PC-9 (cell line): ENCODE measurements around the gene ZEB2. TPM values are rescaled to one million over a fixed set of nuclear protein-coding genes. Genes with fewer than 3 reads are reported as not detected.

Source experiments
- BruUV-seq: library from RNA; stranded (reverse); fragments of 400-500 nt; replicated peaks from 2 replicates; lab custom pipeline; 2021; lab: Mats Ljungman, UMichigan
- CTCF ChIA-PET: fragments of 300-600 bp; sonication (Branson Sonifier 250); formaldehyde crosslinking; loops from one replicate; lab custom pipeline; 2022; ENCODE audit warnings: antibody characterized with exemption; lab: Charles Lee
- POLR2A ChIA-PET: fragments of 300-600 bp; sonication (Branson Sonifier 250); formaldehyde crosslinking; loops from one replicate; lab custom pipeline; 2022; ENCODE audit warnings: antibody characterized with exemption; ENCODE audit not compliant: unreplicated experiment; lab: Charles Lee
- DNase-seq, 2 experiments: peaks; one replicate each; pipeline versions ENCODE4 v3.0.0 to v3.0.0-alpha.2; 2015 to 2022; ENCODE audit warnings: mixed read lengths in 1 of 2
- H2AFZ ChIP-seq: fragments of 200-600 bp; sonication (generic); 2 replicates; pipeline ENCODE4 v1.8.1; 2017; ENCODE audit warnings: antibody characterized with exemption
- H3F3A ChIP-seq: fragments of 200-600 bp; sonication (generic); 2 replicates; pipeline ENCODE4 v1.8.1; 2017; ENCODE audit warnings: antibody characterized with exemption, mild to moderate bottlenecking, low read depth; ENCODE audit not compliant: insufficient read depth
- H3K27ac ChIP-seq: fragments of 200-600 bp; sonication (generic); 2 replicates; pipeline ENCODE4 v1.6.1; 2016; ENCODE audit warnings: mixed run types
- H3K27me3 ChIP-seq: fragments of 200-600 bp; sonication (generic); 2 replicates; pipeline ENCODE4 v1.6.1; 2016; ENCODE audit warnings: low read depth, mixed run types; ENCODE audit not compliant: insufficient read depth
- H3K36me3 ChIP-seq: fragments of 200-600 bp; sonication (generic); 2 replicates; pipeline ENCODE4 v1.6.1; 2016; ENCODE audit warnings: low read depth, mixed run types
- H3K4me1 ChIP-seq: fragments of 200-600 bp; sonication (generic); replicated peaks from 2 replicates; pipeline ENCODE4 v1.6.1; 2016; ENCODE audit warnings: mixed run types; ENCODE audit not compliant: insufficient read depth
- H3K4me2 ChIP-seq: fragments of 200-600 bp; sonication (generic); 2 replicates; pipeline ENCODE4 v1.6.1; 2017; ENCODE audit warnings: mixed run types
- H3K4me3 ChIP-seq: fragments of 200-600 bp; sonication (generic); 2 replicates; pipeline ENCODE4 v1.6.1; 2016; ENCODE audit warnings: mixed run types
- H3K79me2 ChIP-seq: fragments of 200-600 bp; sonication (generic); 2 replicates; pipeline ENCODE4 v1.6.1; 2017; ENCODE audit warnings: low read depth, mixed run types
- H3K9me2 ChIP-seq: fragments of 200-600 bp; sonication (generic); 2 replicates; pipeline ENCODE4 v1.8.1; 2017; ENCODE audit warnings: mild to moderate bottlenecking; ENCODE audit not compliant: insufficient read depth
- H3K9me3 ChIP-seq: fragments of 200-600 bp; sonication (generic); 2 replicates; pipeline ENCODE4 v1.8.1; 2016; ENCODE audit warnings: low read depth; ENCODE audit not compliant: insufficient read depth
- H4K20me1 ChIP-seq: fragments of 200-600 bp; sonication (generic); 2 replicates; pipeline ENCODE4 v1.8.1; 2017; ENCODE audit not compliant: insufficient read depth
- EZH2 ChIP-seq: fragments of 200-600 bp; sonication (generic); IDR thresholded peaks from 2 replicates; pipeline ENCODE4 v1.8.0; 2017; ENCODE audit warnings: antibody characterized with exemption, low read depth
- intact Hi-C: fragments of 100-400 bp; cut with micrococcal nuclease; formaldehyde crosslinking; loops from one replicate; pipeline ENCODE4 v1.10.0; 2022; ENCODE audit not compliant: unreplicated experiment
- total RNA-seq: library from RNA; stranded (reverse); gene quantifications from 2 replicates; pipeline ENCODE4 v1.2.3, GENCODE V29; 2021
- TF ChIP-seq, protein P1 (sequence below): fragments of 200-600 bp; sonication (generic); conservative IDR thresholded peaks from 2 replicates; pipeline ENCODE4 v1.6.1; 2017; ENCODE audit warnings: mixed run types, antibody characterized with exemption, mild to moderate bottlenecking, moderate library complexity

ZEB2 gene
- total RNA-seq, 1 experiment from 2014 or later, result 0.09 TPM

- CTCF ChIA-PET, result no interaction called here
- no TSS peak for BruUV-seq
- Histone ChIP-seq H3K4me1 (no peaks in the 10 kb centered on the region), H3K9me2 (no peaks in the 10 kb centered on the region), H3K79me2 (no peaks in the 10 kb centered on the region), H3K36me3 (no peaks in the 10 kb centered on the region), H3K27me3 (no peaks in the 10 kb centered on the region), H3K27ac (no peak overlapping the region), H3F3A (no peaks in the 10 kb centered on the region), H3K4me2 (no peak overlapping the region), H4K20me1 (no peaks in the 10 kb centered on the region), H2AFZ (peak overlapping the region; percentile 44; the same call in 1 of the 2 replicates), H3K4me3 (no peak overlapping the region), H3K9me3 (no peaks in the 10 kb centered on the region)
- TF ChIP-seq EZH2, result no peak
- TF ChIP-seq, protein P1, sequence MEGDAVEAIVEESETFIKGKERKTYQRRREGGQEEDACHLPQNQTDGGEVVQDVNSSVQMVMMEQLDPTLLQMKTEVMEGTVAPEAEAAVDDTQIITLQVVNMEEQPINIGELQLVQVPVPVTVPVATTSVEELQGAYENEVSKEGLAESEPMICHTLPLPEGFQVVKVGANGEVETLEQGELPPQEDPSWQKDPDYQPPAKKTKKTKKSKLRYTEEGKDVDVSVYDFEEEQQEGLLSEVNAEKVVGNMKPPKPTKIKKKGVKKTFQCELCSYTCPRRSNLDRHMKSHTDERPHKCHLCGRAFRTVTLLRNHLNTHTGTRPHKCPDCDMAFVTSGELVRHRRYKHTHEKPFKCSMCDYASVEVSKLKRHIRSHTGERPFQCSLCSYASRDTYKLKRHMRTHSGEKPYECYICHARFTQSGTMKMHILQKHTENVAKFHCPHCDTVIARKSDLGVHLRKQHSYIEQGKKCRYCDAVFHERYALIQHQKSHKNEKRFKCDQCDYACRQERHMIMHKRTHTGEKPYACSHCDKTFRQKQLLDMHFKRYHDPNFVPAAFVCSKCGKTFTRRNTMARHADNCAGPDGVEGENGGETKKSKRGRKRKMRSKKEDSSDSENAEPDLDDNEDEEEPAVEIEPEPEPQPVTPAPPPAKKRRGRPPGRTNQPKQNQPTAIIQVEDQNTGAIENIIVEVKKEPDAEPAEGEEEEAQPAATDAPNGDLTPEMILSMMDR, result no peak
- intact Hi-C loops, result no loop called here
- POLR2A ChIA-PET, result no interaction called here
- no peak for DNase-seq
Measured at GRCh38 chr2:144560251-144560650, 40.3 kb upstream of the ZEB2 start.

- intact Hi-C loops, result no loop called here
- ChIA-PET CTCF (no interaction called here), POLR2A (no interaction called here)
- H2AFZ ChIP-seq, result no peak overlapping the region
- H3K9me2 ChIP-seq, result no peaks in the 10 kb centered on the region
- no peak for TF ChIP-seq EZH2
- TF ChIP-seq, protein P1, result no peak
- H3K79me2 ChIP-seq, result no peaks in the 10 kb centered on the region
- H3K9me3 ChIP-seq, result no peaks in the 10 kb centered on the region
- no peaks in the 10 kb centered on the region for H3K36me3 ChIP-seq
- H3K4me2 ChIP-seq, result no peak overlapping the region
- no peak overlapping the region for H3K4me3 ChIP-seq
- H3F3A ChIP-seq, result no peaks in the 10 kb centered on the region
- no peaks in the 10 kb centered on the region for H3K4me1 ChIP-seq
- no peaks in the 10 kb centered on the region for H3K27me3 ChIP-seq
- no peaks in the 10 kb centered on the region for H4K20me1 ChIP-seq
- no TSS peak for BruUV-seq
- DNase-seq, result no peak
- H3K27ac ChIP-seq, result no peak overlapping the region
Measured at GRCh38 chr2:144559681-144560080, 39.8 kb upstream of the ZEB2 start.

DNA sequence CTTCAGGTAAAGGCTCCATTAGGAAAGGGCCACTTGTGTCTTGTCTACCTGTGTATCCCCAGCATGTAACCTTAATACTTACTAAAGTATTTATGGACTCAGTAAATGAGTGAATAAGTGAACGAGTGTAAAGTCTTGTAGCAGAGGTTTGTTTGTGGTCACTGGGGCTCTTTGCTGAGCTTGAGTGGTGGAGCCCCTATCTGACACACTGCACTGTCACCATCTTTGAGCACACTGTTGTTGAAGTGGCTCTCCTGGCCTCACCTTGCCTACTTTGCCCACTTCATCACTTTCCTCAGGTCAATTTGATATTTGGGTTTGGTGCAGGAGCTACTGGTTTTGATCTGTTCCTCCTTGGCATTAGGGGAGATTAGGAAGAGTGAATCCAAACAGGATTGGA lies 39.3 kb upstream of the ZEB2 start:
- ChIA-PET POLR2A (no interaction called here), CTCF (no interaction called here)
- H3K27me3 ChIP-seq, result no peaks in the 10 kb centered on the region
- H3K4me1 ChIP-seq, result no peaks in the 10 kb centered on the region
- no TSS peak for BruUV-seq
- no peak overlapping the region for H3K4me3 ChIP-seq
- H3K4me2 ChIP-seq, result no peak overlapping the region
- no peak for TF ChIP-seq EZH2
- TF ChIP-seq, protein P1, result no peak
- H2AFZ ChIP-seq, result no peak overlapping the region
- no peaks in the 10 kb centered on the region for H4K20me1 ChIP-seq
- H3K27ac ChIP-seq, result no peak overlapping the region
- H3F3A ChIP-seq, result no peaks in the 10 kb centered on the region
- H3K36me3 ChIP-seq, result no peaks in the 10 kb centered on the region
- intact Hi-C loops, result no loop called here
- no peaks in the 10 kb centered on the region for H3K9me2 ChIP-seq
- H3K9me3 ChIP-seq, result no peaks in the 10 kb centered on the region
- no peak for DNase-seq
- no peaks in the 10 kb centered on the region for H3K79me2 ChIP-seq
